ENCODE results near the gene EPHB3. TPM values are rescaled to one million over a fixed set of nuclear protein-coding genes. Genes with fewer than 3 reads are reported as not detected.

Gene EPHB3
- total and polyA plus RNA-seq, 10 of the 15 experiments (the other 5 are each of a cell fraction or from before 2014, with no cell fraction given): 0.09 TPM; not detected in 9

DNA sequence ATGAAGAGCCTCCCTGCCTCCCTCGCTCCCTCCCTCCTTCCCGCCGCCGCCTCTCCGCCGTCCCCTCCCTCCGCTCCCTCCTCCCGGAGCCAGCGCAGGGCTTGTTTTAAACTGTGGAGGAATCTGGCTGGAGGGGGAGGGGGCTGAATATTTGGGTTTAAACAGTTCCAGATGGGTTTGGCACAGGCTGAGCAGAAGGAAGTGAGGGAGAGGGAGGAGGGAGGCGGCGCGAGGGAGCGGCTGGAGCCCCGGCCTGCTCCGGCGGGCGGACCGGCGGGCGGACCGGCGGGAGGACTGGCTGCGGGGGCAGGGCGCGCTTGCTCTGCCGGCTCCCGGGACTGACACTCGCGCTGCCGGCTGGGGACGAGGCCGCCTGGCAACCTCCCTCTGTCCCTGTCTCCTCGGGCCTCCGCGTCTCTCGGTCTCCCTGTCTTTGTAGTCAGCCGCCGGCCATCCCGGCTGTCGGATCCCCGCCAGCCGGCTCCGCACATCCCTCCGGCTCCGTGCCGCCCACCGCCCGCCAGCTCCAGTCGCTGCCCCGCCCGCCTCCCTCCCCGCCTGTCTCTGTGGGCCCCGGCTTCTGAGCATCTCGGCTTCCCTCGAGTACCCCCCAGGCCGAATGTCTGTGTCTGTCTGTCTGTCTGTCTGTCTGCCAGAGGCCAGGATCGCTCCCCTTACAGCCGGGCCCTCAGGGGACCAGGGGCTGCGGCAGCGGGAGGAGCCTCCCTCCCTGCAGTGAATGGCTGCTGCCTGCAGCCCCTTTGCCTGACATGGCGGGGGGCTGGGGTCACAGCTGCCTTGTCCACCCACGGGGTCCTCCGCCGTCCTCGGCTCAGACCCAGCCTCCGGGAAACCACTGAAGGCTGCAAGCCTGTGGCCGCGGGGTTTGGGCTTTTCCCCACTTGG, 7.6 kb downstream of the EPHB3 start:
- H3K9me3 ChIP-seq (replicated peaks; ENCODE audit: control insufficient read depth, insufficient read depth, low read length): no peaks in the 10 kb centered on the region
- H3K9ac ChIP-seq (ENCODE audit: control insufficient read depth, insufficient read depth, low read length): no peak overlapping the region
- no peaks in the 10 kb centered on the region for H3K79me2 ChIP-seq (ENCODE audit: control insufficient read depth, insufficient read depth, low read length)
- no TSS peak for BruUV-seq (replicated peaks)
- FAIRE-seq (no peak), ATAC-seq (no peak), DNase-seq (ENCODE audit: low read depth, low spot score) (no peak)
- POLR2A ChIA-PET: no interaction called here
- SMC1A ChIA-PET (ENCODE audit: uncharacterized antibody, unreplicated experiment): no interaction called here
- no peaks in the 10 kb centered on the region for H3K4me1 ChIP-seq (ENCODE audit: control insufficient read depth, insufficient read depth, low read length)
- 8% methylated on average over 47 of the region's 68 CpGs for WGBS (ENCODE audit: insufficient coverage, insufficient replicate concordance, low lambda C conversion rate, missing lambda C conversion rate)
- in situ Hi-C loops (cut with MboI): no loop called here
- no peak overlapping the region for H3K27ac ChIP-seq (ENCODE audit: control insufficient read depth, insufficient read depth)
- CTCF ChIA-PET: no interaction called here
- H3K4me3 ChIP-seq: no peak overlapping the region
- RAD21 ChIA-PET (ENCODE audit: unreplicated experiment): no interaction called here
- H3K36me3 ChIP-seq (ENCODE audit: control insufficient read depth in 2 of 2, insufficient read depth in 2 of 2, low read length in 1 of 2): no peaks in the 10 kb centered on the region
- no peak overlapping the region for H2AFZ ChIP-seq (ENCODE audit: control insufficient read depth, low read depth, low read length)
- peaks cover 5 to 13% of the 10 kb centered on the region in 2 experiments for H3K27me3 ChIP-seq (replicated peaks in 1 of 2; ENCODE audit: control insufficient read depth in 2 of 2, insufficient read depth in 2 of 2, low read length in 1 of 2)
- no peaks in the 10 kb centered on the region for H4K20me1 ChIP-seq (ENCODE audit: control insufficient read depth, insufficient read depth)
- no peak overlapping the region for H3K4me2 ChIP-seq (ENCODE audit: control insufficient read depth, insufficient read depth)
- intact Hi-C loops (cut with micrococcal nuclease; ENCODE audit: unreplicated experiment): no loop called here
- TF ChIP-seq NFYB (IDR thresholded peaks at IDR 0.05; ENCODE audit: insufficient read depth, low read depth, low read length) (no peak), GABPA (IDR thresholded peaks at IDR 0.05; ENCODE audit: low read depth) (no peak), PAX8 (IDR thresholded peaks at IDR 0.05) (no peak)

DNA sequence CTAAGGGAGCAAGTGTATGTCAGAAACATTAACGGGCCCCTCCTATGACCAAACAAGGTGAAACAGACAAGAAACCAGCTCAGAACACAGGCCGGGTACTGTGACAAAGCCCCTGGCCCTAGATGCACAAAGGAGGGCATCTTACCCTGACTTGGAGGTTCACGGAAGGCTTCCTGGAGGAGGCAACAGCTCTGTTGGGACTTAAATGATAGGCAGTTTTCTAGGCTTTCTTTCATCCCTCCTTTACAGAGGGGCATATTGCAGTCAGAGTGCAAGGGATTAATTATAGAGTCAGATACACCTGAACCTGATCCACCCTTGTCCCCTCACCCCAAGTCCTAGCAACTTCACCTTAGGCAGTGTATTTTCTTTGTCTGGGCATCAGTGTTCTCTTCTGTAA, 8.4 kb downstream of the EPHB3 start:
- 50% methylated on average over 3 of the region's 3 CpGs for WGBS (ENCODE audit: insufficient coverage, insufficient replicate concordance, low lambda C conversion rate, missing lambda C conversion rate)
- no peak for DNase-seq (ENCODE audit: low read depth, low spot score)
- ChIA-PET SMC1A (ENCODE audit: uncharacterized antibody, unreplicated experiment) (no interaction called here), POLR2A (no interaction called here), RAD21 (ENCODE audit: unreplicated experiment) (no interaction called here), CTCF (no interaction called here)
- no TSS peak for BruUV-seq (replicated peaks)
- Histone ChIP-seq H4K20me1 (ENCODE audit: control insufficient read depth, insufficient read depth) (no peaks in the 10 kb centered on the region), H3K4me1 (ENCODE audit: control insufficient read depth, insufficient read depth, low read length) (no peaks in the 10 kb centered on the region), H3K79me2 (ENCODE audit: control insufficient read depth, insufficient read depth, low read length) (no peaks in the 10 kb centered on the region), H2AFZ (ENCODE audit: control insufficient read depth, low read depth, low read length) (no peak overlapping the region), H3K9ac (ENCODE audit: control insufficient read depth, insufficient read depth, low read length) (no peak overlapping the region), H3K27ac (ENCODE audit: control insufficient read depth, insufficient read depth) (no peak overlapping the region), H3K4me2 (ENCODE audit: control insufficient read depth, insufficient read depth) (no peak overlapping the region), H3K27me3 (replicated peaks in 1 of 2; ENCODE audit: control insufficient read depth in 2 of 2, insufficient read depth in 2 of 2, low read length in 1 of 2) (peaks cover 5 to 13% of the 10 kb centered on the region in 2 experiments), H3K36me3 (ENCODE audit: control insufficient read depth in 2 of 2, insufficient read depth in 2 of 2, low read length in 1 of 2) (no peaks in the 10 kb centered on the region), H3K4me3 (no peak overlapping the region), H3K9me3 (replicated peaks; ENCODE audit: control insufficient read depth, insufficient read depth, low read length) (no peaks in the 10 kb centered on the region)
- no peak for FAIRE-seq
- in situ Hi-C loops (cut with MboI): no loop called here
- no peak for ATAC-seq
- intact Hi-C loops (cut with micrococcal nuclease; ENCODE audit: unreplicated experiment): no loop called here
- TF ChIP-seq NFYB (IDR thresholded peaks at IDR 0.05; ENCODE audit: insufficient read depth, low read depth, low read length) (no peak), RAD21 (IDR thresholded peaks at IDR 0.05; ENCODE audit: insufficient read depth, low read depth, low read length) (no peak), FOS (IDR thresholded peaks at IDR 0.05; ENCODE audit: borderline replicate concordance, extremely low read depth, insufficient read length) (no peak), NFXL1 (IDR thresholded peaks at IDR 0.05; ENCODE audit: borderline replicate concordance) (no peak)
- TF ChIP-seq, protein P1, sequence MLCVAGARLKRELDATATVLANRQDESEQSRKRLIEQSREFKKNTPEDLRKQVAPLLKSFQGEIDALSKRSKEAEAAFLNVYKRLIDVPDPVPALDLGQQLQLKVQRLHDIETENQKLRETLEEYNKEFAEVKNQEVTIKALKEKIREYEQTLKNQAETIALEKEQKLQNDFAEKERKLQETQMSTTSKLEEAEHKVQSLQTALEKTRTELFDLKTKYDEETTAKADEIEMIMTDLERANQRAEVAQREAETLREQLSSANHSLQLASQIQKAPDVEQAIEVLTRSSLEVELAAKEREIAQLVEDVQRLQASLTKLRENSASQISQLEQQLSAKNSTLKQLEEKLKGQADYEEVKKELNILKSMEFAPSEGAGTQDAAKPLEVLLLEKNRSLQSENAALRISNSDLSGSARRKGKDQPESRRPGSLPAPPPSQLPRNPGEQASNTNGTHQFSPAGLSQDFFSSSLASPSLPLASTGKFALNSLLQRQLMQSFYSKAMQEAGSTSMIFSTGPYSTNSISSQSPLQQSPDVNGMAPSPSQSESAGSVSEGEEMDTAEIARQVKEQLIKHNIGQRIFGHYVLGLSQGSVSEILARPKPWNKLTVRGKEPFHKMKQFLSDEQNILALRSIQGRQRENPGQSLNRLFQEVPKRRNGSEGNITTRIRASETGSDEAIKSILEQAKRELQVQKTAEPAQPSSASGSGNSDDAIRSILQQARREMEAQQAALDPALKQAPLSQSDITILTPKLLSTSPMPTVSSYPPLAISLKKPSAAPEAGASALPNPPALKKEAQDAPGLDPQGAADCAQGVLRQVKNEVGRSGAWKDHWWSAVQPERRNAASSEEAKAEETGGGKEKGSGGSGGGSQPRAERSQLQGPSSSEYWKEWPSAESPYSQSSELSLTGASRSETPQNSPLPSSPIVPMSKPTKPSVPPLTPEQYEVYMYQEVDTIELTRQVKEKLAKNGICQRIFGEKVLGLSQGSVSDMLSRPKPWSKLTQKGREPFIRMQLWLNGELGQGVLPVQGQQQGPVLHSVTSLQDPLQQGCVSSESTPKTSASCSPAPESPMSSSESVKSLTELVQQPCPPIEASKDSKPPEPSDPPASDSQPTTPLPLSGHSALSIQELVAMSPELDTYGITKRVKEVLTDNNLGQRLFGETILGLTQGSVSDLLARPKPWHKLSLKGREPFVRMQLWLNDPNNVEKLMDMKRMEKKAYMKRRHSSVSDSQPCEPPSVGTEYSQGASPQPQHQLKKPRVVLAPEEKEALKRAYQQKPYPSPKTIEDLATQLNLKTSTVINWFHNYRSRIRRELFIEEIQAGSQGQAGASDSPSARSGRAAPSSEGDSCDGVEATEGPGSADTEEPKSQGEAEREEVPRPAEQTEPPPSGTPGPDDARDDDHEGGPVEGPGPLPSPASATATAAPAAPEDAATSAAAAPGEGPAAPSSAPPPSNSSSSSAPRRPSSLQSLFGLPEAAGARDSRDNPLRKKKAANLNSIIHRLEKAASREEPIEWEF (IDR thresholded peaks at IDR 0.05; ENCODE audit: insufficient replicate concordance, low read depth, low read length): no peak
- TF ChIP-seq, protein P2, sequence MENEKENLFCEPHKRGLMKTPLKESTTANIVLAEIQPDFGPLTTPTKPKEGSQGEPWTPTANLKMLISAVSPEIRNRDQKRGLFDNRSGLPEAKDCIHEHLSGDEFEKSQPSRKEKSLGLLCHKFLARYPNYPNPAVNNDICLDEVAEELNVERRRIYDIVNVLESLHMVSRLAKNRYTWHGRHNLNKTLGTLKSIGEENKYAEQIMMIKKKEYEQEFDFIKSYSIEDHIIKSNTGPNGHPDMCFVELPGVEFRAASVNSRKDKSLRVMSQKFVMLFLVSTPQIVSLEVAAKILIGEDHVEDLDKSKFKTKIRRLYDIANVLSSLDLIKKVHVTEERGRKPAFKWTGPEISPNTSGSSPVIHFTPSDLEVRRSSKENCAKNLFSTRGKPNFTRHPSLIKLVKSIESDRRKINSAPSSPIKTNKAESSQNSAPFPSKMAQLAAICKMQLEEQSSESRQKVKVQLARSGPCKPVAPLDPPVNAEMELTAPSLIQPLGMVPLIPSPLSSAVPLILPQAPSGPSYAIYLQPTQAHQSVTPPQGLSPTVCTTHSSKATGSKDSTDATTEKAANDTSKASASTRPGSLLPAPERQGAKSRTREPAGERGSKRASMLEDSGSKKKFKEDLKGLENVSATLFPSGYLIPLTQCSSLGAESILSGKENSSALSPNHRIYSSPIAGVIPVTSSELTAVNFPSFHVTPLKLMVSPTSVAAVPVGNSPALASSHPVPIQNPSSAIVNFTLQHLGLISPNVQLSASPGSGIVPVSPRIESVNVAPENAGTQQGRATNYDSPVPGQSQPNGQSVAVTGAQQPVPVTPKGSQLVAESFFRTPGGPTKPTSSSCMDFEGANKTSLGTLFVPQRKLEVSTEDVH (IDR thresholded peaks at IDR 0.05; ENCODE audit: low read depth, partially characterized antibody): no peak

Measured in GM12878 (cell line).